OCI-LY1 (cell line): ENCODE measurements around the gene MCC.

Source experiments
- EZH2 ChIP-seq: fragments of 200-600 bp; sonication (generic), shearing (Covaris generic); IDR thresholded peaks from 2 replicates; pipeline ENCODE4 v1.8.0; 2017; ENCODE audit warnings: borderline replicate concordance, mixed run types, mild to moderate bottlenecking, antibody characterized with exemption, low read length, moderate library complexity, mixed read lengths
- TF ChIP-seq, protein P1 (sequence below): fragments of 200-600 bp; sonication (generic), shearing (Covaris generic); IDR thresholded peaks from 2 replicates; pipeline ENCODE4 v1.5.1; 2017; ENCODE audit warnings: mild to moderate bottlenecking, antibody characterized with exemption, low read length, moderate library complexity, mixed read lengths

DNA sequence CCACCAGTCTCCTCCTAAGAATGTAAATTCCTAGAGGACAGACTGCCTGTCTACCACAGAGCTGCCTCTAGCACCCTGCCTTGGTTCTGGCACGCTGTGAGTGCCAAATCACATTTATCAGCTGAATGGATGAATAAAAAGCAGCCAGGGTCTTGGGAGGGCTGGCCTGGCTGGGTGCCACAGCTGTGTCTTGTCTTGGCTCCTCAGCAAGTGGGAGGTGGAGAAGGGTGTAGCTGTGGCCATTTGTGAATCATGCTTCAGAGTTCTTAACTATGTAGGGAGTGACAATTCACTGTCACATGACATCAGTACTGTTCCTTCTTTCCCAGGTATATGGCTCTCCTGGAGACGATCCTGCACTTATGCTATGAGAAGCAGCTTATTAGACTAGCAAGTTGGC, 441.0 kb downstream of the MCC start:
- TF ChIP-seq, protein P1, sequence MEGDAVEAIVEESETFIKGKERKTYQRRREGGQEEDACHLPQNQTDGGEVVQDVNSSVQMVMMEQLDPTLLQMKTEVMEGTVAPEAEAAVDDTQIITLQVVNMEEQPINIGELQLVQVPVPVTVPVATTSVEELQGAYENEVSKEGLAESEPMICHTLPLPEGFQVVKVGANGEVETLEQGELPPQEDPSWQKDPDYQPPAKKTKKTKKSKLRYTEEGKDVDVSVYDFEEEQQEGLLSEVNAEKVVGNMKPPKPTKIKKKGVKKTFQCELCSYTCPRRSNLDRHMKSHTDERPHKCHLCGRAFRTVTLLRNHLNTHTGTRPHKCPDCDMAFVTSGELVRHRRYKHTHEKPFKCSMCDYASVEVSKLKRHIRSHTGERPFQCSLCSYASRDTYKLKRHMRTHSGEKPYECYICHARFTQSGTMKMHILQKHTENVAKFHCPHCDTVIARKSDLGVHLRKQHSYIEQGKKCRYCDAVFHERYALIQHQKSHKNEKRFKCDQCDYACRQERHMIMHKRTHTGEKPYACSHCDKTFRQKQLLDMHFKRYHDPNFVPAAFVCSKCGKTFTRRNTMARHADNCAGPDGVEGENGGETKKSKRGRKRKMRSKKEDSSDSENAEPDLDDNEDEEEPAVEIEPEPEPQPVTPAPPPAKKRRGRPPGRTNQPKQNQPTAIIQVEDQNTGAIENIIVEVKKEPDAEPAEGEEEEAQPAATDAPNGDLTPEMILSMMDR, result no peak
- TF ChIP-seq EZH2, result no peak
